ENCODE results near the gene BLID. TPM values are rescaled to one million over a fixed set of nuclear protein-coding genes. Genes with fewer than 3 reads are reported as not detected.

BLID gene
- polyA plus RNA-seq, 1 experiment: 0.16 TPM

- DNase-seq (ENCODE audit: low read depth): no peak
- no peak overlapping the region for H3K4me3 ChIP-seq (ENCODE audit: low read depth, low read length)
- no peaks in the 10 kb centered on the region for H3K27me3 ChIP-seq (ENCODE audit: control insufficient read depth, insufficient read depth, low read length)
- no peak for TF ChIP-seq CTCF (IDR thresholded peaks at IDR 0.05; ENCODE audit: insufficient read depth, low read depth, low read length)
- CTCF ChIA-PET: interaction anchor here (1.0 to 1.5 kb wide), 5 partner anchors 57 to 109 kb away, joined by 3 to 10 read pairs (median 3); no protein-coding TSS in a partner anchor
- no peaks in the 10 kb centered on the region for H3K36me3 ChIP-seq (ENCODE audit: control insufficient read depth, insufficient read depth, low read length)
- POLR2A ChIA-PET: no interaction called here
These were observed 9.0 kb downstream of the BLID start for GRCh38 chr11:122107045-122107444.

GRCh38 chr11:122105044-122105758 lies 10.8 kb downstream of the BLID start:
- H3K27me3 ChIP-seq (ENCODE audit: control insufficient read depth, insufficient read depth, low read length): no peaks in the 10 kb centered on the region
- ChIA-PET CTCF (interaction anchor here (1.4 to 2.0 kb wide), 2 partner anchors 9 to 443 kb away, joined by 3 to 4 read pairs; no protein-coding TSS in a partner anchor), POLR2A (no interaction called here)
- no peak overlapping the region for H3K4me3 ChIP-seq (ENCODE audit: low read depth, low read length)
- TF ChIP-seq CTCF (IDR thresholded peaks at IDR 0.05; ENCODE audit: insufficient read depth, low read depth, low read length): no peak
- DNase-seq (ENCODE audit: low read depth): no peak
- no peaks in the 10 kb centered on the region for H3K36me3 ChIP-seq (ENCODE audit: control insufficient read depth, insufficient read depth, low read length)

GRCh38 chr11:122104341-122104740 lies 11.7 kb downstream of the BLID start:
- ChIA-PET POLR2A (no interaction called here), CTCF (interaction anchor here (1.4 to 6.2 kb wide), 4 partner anchors 10 to 449 kb away, joined by 3 to 29 read pairs (median 4); no protein-coding TSS in a partner anchor)
- Histone ChIP-seq H3K4me3 (ENCODE audit: low read depth, low read length) (no peak overlapping the region), H3K27me3 (ENCODE audit: control insufficient read depth, insufficient read depth, low read length) (no peaks in the 10 kb centered on the region), H3K36me3 (ENCODE audit: control insufficient read depth, insufficient read depth, low read length) (no peaks in the 10 kb centered on the region)
- no peak for DNase-seq (ENCODE audit: low read depth)
- TF ChIP-seq CTCF (IDR thresholded peaks at IDR 0.05; ENCODE audit: insufficient read depth, low read depth, low read length): no peak

- no peak for TF ChIP-seq CTCF (IDR thresholded peaks at IDR 0.05; ENCODE audit: insufficient read depth, low read depth, low read length)
- Histone ChIP-seq H3K36me3 (ENCODE audit: control insufficient read depth, insufficient read depth, low read length) (no peaks in the 10 kb centered on the region), H3K27me3 (ENCODE audit: control insufficient read depth, insufficient read depth, low read length) (no peaks in the 10 kb centered on the region), H3K4me3 (ENCODE audit: low read depth, low read length) (no peak overlapping the region)
- no peak for DNase-seq (ENCODE audit: low read depth)
- ChIA-PET CTCF (interaction anchor here (1.0 to 6.2 kb wide), 3 partner anchors 35 to 448 kb away, joined by 3 to 29 read pairs (median 5); no protein-coding TSS in a partner anchor), POLR2A (no interaction called here)
These were observed 12.3 kb downstream of the BLID start for GRCh38 chr11:122103726-122104125.

GRCh38 chr11:122103321-122103720 lies 12.7 kb downstream of the BLID start:
- H3K4me3 ChIP-seq (ENCODE audit: low read depth, low read length): no peak overlapping the region
- H3K27me3 ChIP-seq (ENCODE audit: control insufficient read depth, insufficient read depth, low read length): no peaks in the 10 kb centered on the region
- TF ChIP-seq CTCF (IDR thresholded peaks at IDR 0.05; ENCODE audit: insufficient read depth, low read depth, low read length): no peak
- H3K36me3 ChIP-seq (ENCODE audit: control insufficient read depth, insufficient read depth, low read length): no peaks in the 10 kb centered on the region
- ChIA-PET POLR2A (no interaction called here), CTCF (interaction anchor here (1.0 to 6.2 kb wide), 3 partner anchors 35 to 448 kb away, joined by 3 to 29 read pairs (median 5); no protein-coding TSS in a partner anchor)
- no peak for DNase-seq (ENCODE audit: low read depth)

Measured in BJ (cell line).